HG02970 (cell line): ENCODE results near the gene LHFPL6.

Source experiments
- ATAC-seq: cut with Tn5 transposase; IDR thresholded peaks from one replicate; pipeline ENCODE4 v1.9.1; 2021; ENCODE audit warnings: mild to moderate bottlenecking, moderate library complexity, moderate number of reproducible peaks; ENCODE audit not compliant: unreplicated experiment, low FRiP score

The LHFPL6 gene

GRCh38 chr13:39559847-39560246 lies 43.1 kb downstream of the LHFPL6 start:
- no peak for ATAC-seq

DNA sequence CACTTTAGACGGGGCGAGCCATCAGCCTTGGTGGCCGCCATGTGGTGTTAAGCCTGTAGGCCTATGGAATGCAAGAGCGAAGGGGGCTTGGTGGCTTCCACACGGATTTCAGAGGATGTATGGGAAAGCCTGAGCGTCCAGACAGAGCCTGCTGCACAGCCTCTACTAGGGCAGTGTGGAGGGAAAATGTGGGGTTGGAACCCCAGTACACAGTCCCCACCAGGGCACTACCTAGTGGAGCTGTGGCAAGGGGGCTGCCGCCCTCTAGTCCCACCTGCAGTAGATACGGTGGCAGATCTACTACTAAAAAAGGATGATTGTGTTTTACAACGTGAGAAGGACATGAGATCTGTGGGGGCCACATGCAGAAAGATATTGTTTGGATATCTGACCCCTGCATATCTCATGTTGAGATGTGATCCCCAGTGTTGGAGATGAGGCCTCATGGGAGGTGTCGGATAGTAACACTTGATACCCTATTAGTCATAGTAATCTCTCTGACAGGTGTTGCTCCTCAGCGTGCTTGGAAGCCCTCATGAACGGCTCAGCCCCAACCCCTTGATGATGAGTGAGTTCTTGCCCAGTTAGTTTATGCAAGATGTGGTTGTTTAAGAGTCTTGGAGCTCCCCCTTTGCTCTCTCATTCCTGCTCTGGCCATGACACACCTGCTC lies 45.6 kb downstream of the LHFPL6 start:
- no peak for ATAC-seq

GRCh38 chr13:39556866-39557265 lies 46.1 kb downstream of the LHFPL6 start:
- ATAC-seq = no peak

- no peak for ATAC-seq
Measured at GRCh38 chr13:39554371-39554770, 48.6 kb downstream of the LHFPL6 start.

DNA sequence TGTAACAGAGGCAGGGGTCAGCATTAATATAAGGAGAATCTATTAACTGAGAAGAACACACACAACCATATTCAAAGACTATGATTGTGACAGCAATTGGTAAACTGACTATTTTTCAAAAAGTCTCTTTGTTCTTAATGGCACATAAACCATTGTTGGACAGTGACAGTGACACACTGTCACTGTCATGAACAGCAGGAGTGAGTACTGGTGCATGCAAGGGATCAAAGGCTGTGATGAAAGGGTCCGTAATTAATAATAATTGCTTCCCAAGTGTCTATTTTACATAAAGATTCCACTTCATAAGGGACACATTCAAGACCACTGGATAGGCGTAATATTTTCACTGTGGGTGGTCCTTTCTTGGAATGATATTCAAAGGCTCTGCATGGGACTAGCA lies 50.7 kb downstream of the LHFPL6 start:
- no peak for ATAC-seq

DNA sequence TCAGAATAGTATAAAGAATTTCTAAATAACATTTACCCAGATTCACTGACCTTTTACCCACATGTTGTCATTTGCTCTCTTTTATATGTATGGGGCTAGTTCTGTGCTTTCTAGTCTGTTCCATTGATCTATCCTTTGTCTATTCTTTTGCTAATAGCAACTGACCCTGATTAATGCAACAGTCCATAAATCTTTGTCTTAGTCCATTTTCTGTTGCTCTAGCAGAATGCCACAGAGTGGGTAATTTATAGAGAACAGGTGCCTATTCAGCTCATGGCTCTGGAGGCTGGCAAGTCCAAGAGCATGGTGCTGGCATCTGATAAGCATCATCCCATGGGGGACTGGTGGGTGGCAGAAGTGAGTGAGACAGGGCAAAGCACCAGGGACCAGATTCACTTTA lies 52.1 kb downstream of the LHFPL6 start:
- no peak for ATAC-seq

DNA sequence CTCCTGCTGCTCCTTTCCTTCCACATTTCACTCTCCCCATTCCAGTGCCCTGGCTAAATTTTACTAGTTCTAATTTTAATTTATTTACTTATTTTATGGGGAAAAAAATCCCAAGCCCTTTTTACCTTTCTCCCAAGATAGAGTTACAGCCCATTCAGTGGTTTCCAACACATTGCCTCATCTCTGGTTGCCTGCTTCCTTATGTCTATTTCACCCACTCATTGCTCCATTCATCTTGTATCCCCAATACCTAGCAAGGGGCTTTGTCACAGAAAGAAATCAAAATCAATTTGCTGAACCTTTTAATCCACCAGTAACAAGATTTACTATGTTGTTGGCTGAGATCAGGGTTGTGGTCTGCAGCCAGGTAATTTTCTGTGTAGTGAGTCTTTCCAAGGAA lies 55.9 kb downstream of the LHFPL6 start:
- no peak for ATAC-seq

- no peak for ATAC-seq
Measured at GRCh38 chr13:39542361-39542760, 60.6 kb downstream of the LHFPL6 start.

- ATAC-seq = no peak
Measured at GRCh38 chr13:39540929-39541605, 61.9 kb downstream of the LHFPL6 start.

DNA sequence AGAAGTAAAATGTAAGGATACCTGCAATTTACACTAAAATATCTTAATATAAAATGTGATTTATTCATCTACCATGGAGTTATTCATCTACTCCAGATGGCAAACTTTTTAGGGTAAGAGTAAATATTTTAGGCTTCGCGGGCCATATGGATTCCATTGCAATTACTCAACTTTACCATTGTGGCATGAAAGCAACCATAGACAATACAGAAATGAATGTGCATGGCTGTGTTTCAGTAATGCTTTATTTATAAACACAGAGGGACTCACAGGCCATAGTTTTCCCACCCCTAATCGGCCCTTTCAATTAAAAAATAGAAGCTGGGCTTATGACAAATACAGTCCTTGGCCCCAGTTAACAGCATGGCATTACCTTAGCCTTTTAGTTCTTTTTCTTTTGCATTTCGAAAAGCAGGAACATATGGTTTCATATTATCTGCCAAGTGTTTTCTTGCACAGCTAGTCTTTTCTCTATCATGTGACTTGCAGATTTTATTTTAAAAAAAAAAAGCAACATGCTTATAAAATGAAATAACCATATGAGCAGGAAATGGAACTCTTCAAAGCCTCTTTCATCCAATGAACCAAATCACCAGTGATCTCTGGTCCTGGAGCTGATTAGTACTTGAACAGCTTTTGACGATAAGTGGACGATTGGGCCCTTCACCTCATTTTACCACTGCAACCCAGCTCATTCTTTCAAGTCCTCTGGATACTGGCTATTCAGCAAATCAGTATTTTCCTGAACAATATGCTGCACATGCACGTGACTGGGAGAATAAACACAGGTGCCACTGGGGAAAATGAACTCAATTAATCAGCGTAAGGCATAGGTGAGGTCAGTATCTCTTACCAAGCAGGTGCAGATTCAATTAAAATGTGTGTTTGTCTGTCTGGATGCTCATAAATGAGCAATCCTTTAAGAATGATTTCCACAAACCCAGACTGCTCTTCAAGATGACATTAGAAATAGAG lies 63.9 kb downstream of the LHFPL6 start:
- ATAC-seq = no peak

DNA sequence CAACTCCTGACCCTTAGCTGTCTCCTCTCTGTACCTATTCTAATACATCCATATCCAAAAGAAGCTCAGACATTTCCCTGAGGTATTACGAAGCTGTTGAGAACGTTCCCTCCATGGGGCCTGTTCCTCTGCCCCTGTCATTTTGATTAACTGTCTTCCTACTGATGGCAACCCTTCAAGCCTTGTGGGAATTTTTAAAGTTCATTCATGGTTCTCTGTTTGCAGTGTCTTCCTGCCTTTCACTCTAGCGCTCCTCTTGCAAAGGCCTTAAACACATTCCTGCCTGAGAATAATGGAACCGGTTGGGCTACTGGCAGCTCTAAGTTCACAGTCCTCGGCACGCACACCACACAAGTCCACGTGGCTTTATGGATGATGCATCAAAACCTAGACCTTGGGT lies 66.1 kb downstream of the LHFPL6 start:
- ATAC-seq = no peak

GRCh38 chr13:39536274-39536673 lies 66.7 kb downstream of the LHFPL6 start:
- ATAC-seq = no peak

- no peak for ATAC-seq
Measured at GRCh38 chr13:39533651-39534150, 69.3 kb downstream of the LHFPL6 start.

DNA sequence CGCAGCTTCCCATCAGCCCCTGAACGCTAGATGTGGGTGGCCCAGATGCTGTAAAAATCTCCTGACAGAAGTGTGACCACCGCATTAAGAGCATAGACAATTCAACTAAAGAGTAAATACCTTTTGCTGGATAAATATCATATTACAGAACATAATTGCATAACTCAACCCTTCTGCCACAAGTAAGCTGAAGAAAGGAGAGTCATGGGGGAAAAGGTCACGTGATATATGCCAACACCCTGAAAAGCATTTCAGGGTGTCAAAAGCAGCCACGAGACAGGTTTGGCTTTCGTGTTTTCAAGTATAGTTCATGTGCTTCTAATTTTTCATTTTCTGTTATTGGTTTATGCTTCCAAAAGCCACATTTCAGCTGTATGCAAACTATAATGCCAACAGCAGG lies 71.3 kb downstream of the LHFPL6 start:
- ATAC-seq = no peak

DNA sequence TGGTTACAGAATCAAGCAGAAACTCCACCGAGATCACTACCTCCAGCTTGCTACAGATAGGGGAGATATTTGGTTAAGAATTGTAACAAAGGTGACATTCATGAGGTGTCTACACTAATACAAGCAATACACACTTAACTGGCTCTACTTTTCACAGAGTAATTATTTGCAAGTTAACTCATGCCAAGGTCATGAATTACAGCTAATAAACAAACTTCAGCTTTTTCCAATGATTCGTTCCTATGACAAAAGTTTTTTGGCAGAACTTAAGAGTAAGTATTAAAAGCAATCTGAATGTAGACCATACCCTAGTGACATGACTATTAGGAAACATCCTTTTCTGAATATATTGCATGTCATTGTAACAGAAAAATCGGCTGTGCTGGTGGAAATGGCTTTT lies 72.1 kb downstream of the LHFPL6 start:
- ATAC-seq = no peak

GRCh38 chr13:39528661-39528980 lies 74.4 kb downstream of the LHFPL6 start:
- no peak for ATAC-seq

GRCh38 chr13:39527961-39528660 lies 74.9 kb downstream of the LHFPL6 start:
- ATAC-seq = no peak

DNA sequence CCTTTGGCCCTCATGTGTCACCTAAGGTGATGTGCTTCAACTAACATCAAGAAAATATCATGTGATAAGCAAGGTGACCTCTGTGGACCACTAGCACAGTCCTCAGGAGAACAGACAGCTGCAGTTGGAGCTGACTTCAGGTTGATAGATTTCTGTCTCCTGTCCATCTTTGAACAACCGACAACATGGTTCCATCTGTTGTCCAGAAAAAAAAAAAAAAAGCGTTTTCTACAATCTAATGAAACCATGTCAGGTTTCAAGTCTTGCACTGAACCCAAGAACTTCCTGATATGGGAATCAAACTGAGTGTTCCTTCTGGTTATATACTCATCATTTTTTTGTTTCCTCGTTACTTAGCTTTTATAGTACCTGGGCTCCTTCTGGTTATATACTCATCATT lies 75.7 kb downstream of the LHFPL6 start:
- no peak for ATAC-seq

GRCh38 chr13:39526499-39526898 lies 76.5 kb downstream of the LHFPL6 start:
- ATAC-seq = no peak

DNA sequence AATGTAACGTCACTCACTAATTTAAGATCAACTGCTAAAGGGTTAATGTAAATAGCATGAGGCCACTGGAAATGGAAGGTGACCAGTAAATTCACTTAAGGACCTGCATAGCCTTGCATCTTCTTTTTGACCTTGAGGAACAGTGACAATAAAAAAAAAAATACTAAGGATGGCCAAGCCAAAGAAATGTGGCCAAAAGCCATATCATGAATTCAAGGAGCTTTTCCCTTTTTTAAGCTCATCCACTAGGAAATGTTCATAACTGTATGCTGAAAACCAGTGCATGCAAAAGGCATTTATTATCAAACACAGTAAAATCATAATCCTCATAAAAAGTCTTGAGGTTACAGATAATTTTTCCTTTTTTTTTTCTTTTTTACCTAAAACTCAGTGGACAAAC lies 77.5 kb downstream of the LHFPL6 start:
- no peak for ATAC-seq

DNA sequence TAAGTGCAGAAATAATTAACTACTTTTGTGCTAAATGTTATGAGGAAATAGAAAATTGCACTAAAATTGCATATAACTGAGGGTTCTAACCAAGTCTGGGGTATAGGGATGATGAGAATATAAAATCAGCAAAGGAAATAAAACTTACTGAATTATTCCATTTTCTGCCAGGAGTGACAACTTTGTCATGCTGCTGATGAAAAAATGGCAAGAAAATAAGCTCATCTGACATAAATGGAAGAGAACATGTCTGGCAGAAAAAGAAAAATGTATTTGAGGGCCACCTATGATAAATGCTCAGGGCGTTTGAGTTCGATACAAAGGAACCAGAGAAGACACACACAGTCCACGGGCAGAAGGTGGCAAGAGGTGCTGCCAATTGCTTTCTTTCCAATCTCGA lies 78.2 kb downstream of the LHFPL6 start:
- no peak for ATAC-seq
